ENCODE results near the gene CADPS2.

- TF ChIP-seq CTCF (IDR thresholded peaks at IDR 0.05 in 4 of 5, conservative IDR thresholded peaks at IDR 0.05 in 1 of 5) (no peak), POLR2A (IDR thresholded peaks at IDR 0.05) (no peak)
Measured at GRCh38 chr7:122518488-122518887, 367.8 kb downstream of the CADPS2 start.
